Liver (tissue), 9 donors: ENCODE data around the gene KRTDAP. TPM values are rescaled to one million over a fixed set of nuclear protein-coding genes. Genes with fewer than 3 reads are reported as not detected.
"Not testable (repeated sequence)": the region's sequence is repeated elsewhere in the genome, so short reads cannot be mapped to it uniquely, and the experiment has no call there.

ENCODE experiments used
- DNase-seq: peaks from one replicate; pipeline ENCODE4 v3.0.0-alpha.2; 2017; ENCODE audit warnings: low spot score
- H3K27ac ChIP-seq, 2 donors: one replicate each; pipeline ENCODE4 v1.7.0; 2013; ENCODE audit warnings: inconsistent platforms in 2 of 2, low read length in 2 of 2, control low read depth in 1 of 2, low read depth in 1 of 2, mild to moderate bottlenecking in 1 of 2
- H3K27me3 ChIP-seq, 4 donors: one replicate each; pipeline versions ENCODE4 v1.6.1 to v1.7.0; 2013; ENCODE audit warnings: low read length in 3 of 4, inconsistent platforms in 1 of 4, mild to moderate bottlenecking in 1 of 4, moderate library complexity in 1 of 4; ENCODE audit not compliant: control insufficient read depth in 4 of 4, insufficient read depth in 4 of 4
- H3K36me3 ChIP-seq, 4 donors: one replicate each; pipeline versions ENCODE4 v1.6.1 to v1.7.0; 2013; ENCODE audit warnings: low read length in 3 of 4, mild to moderate bottlenecking in 3 of 4, low read depth in 1 of 4, moderate library complexity in 1 of 4; ENCODE audit not compliant: control insufficient read depth in 4 of 4, insufficient read depth in 3 of 4
- H3K4me1 ChIP-seq, 4 donors: one replicate each; pipeline versions ENCODE4 v1.6.1 to v1.7.0; 2013; ENCODE audit warnings: low read length in 3 of 4, mild to moderate bottlenecking in 3 of 4, moderate library complexity in 1 of 4; ENCODE audit not compliant: control insufficient read depth in 4 of 4, insufficient read depth in 4 of 4
- H3K4me3 ChIP-seq, 3 donors: one replicate each; pipeline versions ENCODE4 v1.6.1 to v1.7.0; 2013; ENCODE audit warnings: low read length in 3 of 3, control low read depth in 1 of 3, low read depth in 1 of 3, mild to moderate bottlenecking in 1 of 3
- H3K9ac ChIP-seq, 2 donors: one replicate each; pipeline ENCODE4 v1.7.0; 2013; ENCODE audit warnings: low read length in 2 of 2, mild to moderate bottlenecking in 2 of 2, moderate library complexity in 2 of 2, control low read depth in 1 of 2, low read depth in 1 of 2
- H3K9me3 ChIP-seq, 4 donors: one replicate each; pipeline versions ENCODE4 v1.6.1 to v1.7.0; 2013; ENCODE audit warnings: low read length in 3 of 4; ENCODE audit not compliant: control insufficient read depth in 4 of 4
- ATF3 ChIP-seq: IDR thresholded peaks from 2 replicates; pipeline ENCODE4 v1.6.1; 2016; ENCODE audit warnings: antibody characterized with exemption
- CTCF ChIP-seq: fragments of 150-350 bp; IDR thresholded peaks from 2 replicates; pipeline ENCODE4 v1.5.1; 2017; ENCODE audit warnings: improper control_type of control experiment, low read depth, low read length; ENCODE audit not compliant: missing input control
- EGR1 ChIP-seq, 2 donors: IDR thresholded peaks; 2 replicates each; pipeline ENCODE4 v1.6.1; 2016 to 2018; ENCODE audit warnings: antibody characterized with exemption in 2 of 2, low read depth in 2 of 2
- FOXA1 ChIP-seq: IDR thresholded peaks from 2 replicates; pipeline ENCODE4 v1.6.1; 2016; ENCODE audit warnings: antibody characterized with exemption
- FOXA2 ChIP-seq: IDR thresholded peaks from 2 replicates; pipeline ENCODE4 v1.6.1; 2016; ENCODE audit warnings: antibody characterized with exemption
- GABPA ChIP-seq, 2 donors: IDR thresholded peaks in 1 of 2; conservative IDR thresholded peaks in 1 of 2; 2 replicates each; pipeline ENCODE4 v1.6.1; 2016; ENCODE audit warnings: antibody characterized with exemption in 2 of 2, mild to moderate bottlenecking in 1 of 2, moderate library complexity in 1 of 2
- HNF4A ChIP-seq, 2 donors: conservative IDR thresholded peaks; 2 replicates each; pipeline ENCODE4 v1.6.1; 2016; ENCODE audit warnings: antibody characterized with exemption in 2 of 2, mild to moderate bottlenecking in 2 of 2
- JUND ChIP-seq, 2 donors: IDR thresholded peaks; 2 replicates each; pipeline ENCODE4 v1.6.1; 2016; ENCODE audit warnings: antibody characterized with exemption in 2 of 2
- NR2F2 ChIP-seq: IDR thresholded peaks from 2 replicates; pipeline ENCODE4 v1.6.1; 2016; ENCODE audit warnings: antibody characterized with exemption
- RAD21 ChIP-seq, 2 donors: IDR thresholded peaks; 2 replicates each; pipeline ENCODE4 v1.6.1; 2016; ENCODE audit warnings: antibody characterized with exemption in 2 of 2, mild to moderate bottlenecking in 2 of 2
- REST ChIP-seq: IDR thresholded peaks from 2 replicates; pipeline ENCODE4 v1.6.1; 2016; ENCODE audit warnings: antibody characterized with exemption, mild to moderate bottlenecking
- RXRA ChIP-seq, 2 donors: IDR thresholded peaks; 2 replicates each; pipeline ENCODE4 v1.6.1; 2017 to 2018; ENCODE audit warnings: antibody characterized with exemption in 2 of 2, mild to moderate bottlenecking in 1 of 2
- SP1 ChIP-seq: IDR thresholded peaks from 2 replicates; pipeline ENCODE4 v1.6.1; 2018; ENCODE audit warnings: antibody characterized with exemption, mild to moderate bottlenecking
- YY1 ChIP-seq: IDR thresholded peaks from 2 replicates; pipeline ENCODE4 v1.6.1; 2016; ENCODE audit warnings: antibody characterized with exemption, mild to moderate bottlenecking
- ZBTB33 ChIP-seq: IDR thresholded peaks from 2 replicates; pipeline ENCODE4 v1.6.1; 2016; ENCODE audit warnings: antibody characterized with exemption
- WGBS: extraction: QIAGEN DNeasy Blood & Tissue Kit; methylation state at CpG from one replicate; pipeline ENCODE4 v1.1.7; 2013; 5-methylcytosine and 5-hydroxymethylcytosine counted together
- polyA plus RNA-seq, 2 donors: library from polyadenylated mRNA; stranded (reverse) in 1 of 2; unstranded in 1 of 2; fragments of 200-250 nt in 1 of 2; fragments of >200 nt in 1 of 2; fragmentation: Nextera tagmentation in 1 of 2; extraction: Ambion mirVana in 1 of 2; gene quantifications; one replicate each; pipeline versions ENCODE4 v1.2.1 to v1.2.3, GENCODE V29; 2013 to 2015
- total RNA-seq, 2 donors: library from RNA; depleted of rRNA; stranded (reverse); fragments of >200 nt; gene quantifications; one replicate each; pipeline ENCODE4 v1.2.3, GENCODE V29; 2014
- donor health status: healthy.
- donor health status: healthy.
- donor health status: healthy.
- donor health status: healthy.
- donor health status: healthy.

The KRTDAP gene
- total and polyA plus RNA-seq, 4 donors = not detected

GRCh38 chr19:35462476-35462953 lies 27.7 kb downstream of the KRTDAP start:
- Histone ChIP-seq H3K9me3 (no peaks in the 10 kb centered on the region), H3K27me3 (no peaks in the 10 kb centered on the region), H3K9ac (no peak overlapping the region), H3K4me3 (no peak overlapping the region), H3K4me1 (peaks cover 11 to 40% (median 30%) of the 10 kb centered on the region in 4 donors), H3K36me3 (no peaks in the 10 kb centered on the region), H3K27ac (peak overlapping the region; percentile 2 to 48)
- DNase-seq = no peak
- WGBS = 66% methylated on average over 6 of the region's 6 CpGs
- TF ChIP-seq NR2F2 = peak; percentile 11
- no peak for TF ChIP-seq ZBTB33

- peaks cover 11 to 43% (median 30%) of the 10 kb centered on the region in 4 donors for H3K4me1 ChIP-seq
- H3K9ac ChIP-seq, H3K27ac ChIP-seq: not testable (repeated sequence)
Observed at GRCh38 chr19:35461788-35462187, 28.5 kb downstream of the KRTDAP start.

GRCh38 chr19:35461060-35461459 lies 29.2 kb downstream of the KRTDAP start:
- H3K9ac ChIP-seq = no peak overlapping the region
- H3K4me3 ChIP-seq = no peak overlapping the region
- no peaks in the 10 kb centered on the region for H3K9me3 ChIP-seq
- 74% methylated on average over 9 of the region's 9 CpGs for WGBS
- H3K4me1 ChIP-seq = peaks cover 11 to 43% (median 30%) of the 10 kb centered on the region in 4 donors
- DNase-seq = no peak
- TF ChIP-seq RAD21 (IDR thresholded peaks at IDR 0.05) = no peak
- TF ChIP-seq JUND (IDR thresholded peaks at IDR 0.05) = no peak
- TF ChIP-seq RXRA (IDR thresholded peaks at IDR 0.05) = no peak
- TF ChIP-seq GABPA (IDR thresholded peaks at IDR 0.05 in 1 of 2, conservative IDR thresholded peaks at IDR 0.05 in 1 of 2) = no peak
- TF ChIP-seq HNF4A (conservative IDR thresholded peaks at IDR 0.05) = no peak
- TF ChIP-seq FOXA1 = no peak
- no peak for TF ChIP-seq REST
- no peak for TF ChIP-seq EGR1 (IDR thresholded peaks at IDR 0.05; ENCODE audit: low read depth in 2 of 2)
- no peak for TF ChIP-seq FOXA2
- TF ChIP-seq SP1 = no peak
- TF ChIP-seq ATF3 = no peak
- no peak for TF ChIP-seq YY1
- no peak for TF ChIP-seq CTCF
- no peaks in the 10 kb centered on the region for H3K36me3 ChIP-seq
- no peak overlapping the region for H3K27ac ChIP-seq
- H3K27me3 ChIP-seq = no peaks in the 10 kb centered on the region

More at GRCh38 chr19:35461788-35462187, 28.5 kb downstream of the KRTDAP start:
- H3K4me3 ChIP-seq, DNase-seq, H3K9me3 ChIP-seq, H3K36me3 ChIP-seq, H3K27me3 ChIP-seq: not testable (repeated sequence)
